Duodenal mucosa (tissue), 2 donors: ENCODE data around the gene ACTMAP.
"Not testable (repeated sequence)": the region's sequence is repeated elsewhere in the genome, so short reads cannot be mapped to it uniquely, and the experiment has no call there.

Experiments
- H3K27ac ChIP-seq: one replicate; pipeline ENCODE4 v1.7.0; 2013; ENCODE audit warnings: low read depth, low read length
- H3K27me3 ChIP-seq, 2 donors: one replicate each; pipeline ENCODE4 v1.7.0; 2013; ENCODE audit warnings: low read length in 2 of 2, control low read depth in 1 of 2; ENCODE audit not compliant: insufficient read depth in 2 of 2, control insufficient read depth in 1 of 2
- H3K36me3 ChIP-seq, 2 donors: one replicate each; pipeline ENCODE4 v1.7.0; 2013; ENCODE audit warnings: low read length in 2 of 2, control low read depth in 1 of 2; ENCODE audit not compliant: insufficient read depth in 2 of 2, control insufficient read depth in 1 of 2
- H3K4me1 ChIP-seq, 2 donors: one replicate each; pipeline ENCODE4 v1.7.0; 2013; ENCODE audit warnings: low read length in 2 of 2, control low read depth in 1 of 2; ENCODE audit not compliant: insufficient read depth in 2 of 2, control insufficient read depth in 1 of 2
- H3K4me3 ChIP-seq, 2 donors: one replicate each; pipeline ENCODE4 v1.7.0; 2013; ENCODE audit warnings: low read length in 2 of 2, low read depth in 1 of 2
- H3K9ac ChIP-seq, 2 donors: one replicate each; pipeline ENCODE4 v1.7.0; 2013; ENCODE audit warnings: low read length in 2 of 2, low read depth in 1 of 2
- H3K9me3 ChIP-seq, 2 donors: one replicate each; pipeline ENCODE4 v1.7.0; 2013; ENCODE audit warnings: low read length in 2 of 2, control low read depth in 1 of 2; ENCODE audit not compliant: control insufficient read depth in 1 of 2

ACTMAP gene

DNA sequence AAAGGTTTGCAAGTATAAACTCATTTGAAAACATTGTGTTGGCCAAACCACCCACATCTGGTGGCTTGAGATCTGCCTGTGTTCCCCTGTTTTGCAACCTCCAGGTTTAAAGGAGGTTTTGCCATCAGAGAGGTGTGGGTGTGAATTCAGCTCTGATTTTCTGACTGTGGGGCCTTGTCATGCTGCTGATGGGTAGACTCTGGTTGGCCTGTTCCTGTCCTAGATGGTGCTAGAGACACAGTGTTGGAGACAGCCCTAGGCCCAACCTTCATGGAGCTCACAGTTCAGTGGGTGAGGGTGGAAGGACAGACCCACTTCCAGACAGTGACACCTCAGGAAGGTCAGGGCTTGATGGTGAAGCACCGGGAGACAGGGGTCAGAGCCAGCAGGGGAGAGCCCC is 35.2 kb upstream of the ACTMAP start:
- Histone ChIP-seq H3K36me3 (peaks cover 6 to 9% of the 10 kb centered on the region in 2 donors), H3K27ac (no peak overlapping the region), H3K9ac (no peak overlapping the region), H3K4me1 (no peaks in the 10 kb centered on the region), H3K4me3 (no peak overlapping the region), H3K9me3 (no peaks in the 10 kb centered on the region), H3K27me3 (no peaks in the 10 kb centered on the region)

DNA sequence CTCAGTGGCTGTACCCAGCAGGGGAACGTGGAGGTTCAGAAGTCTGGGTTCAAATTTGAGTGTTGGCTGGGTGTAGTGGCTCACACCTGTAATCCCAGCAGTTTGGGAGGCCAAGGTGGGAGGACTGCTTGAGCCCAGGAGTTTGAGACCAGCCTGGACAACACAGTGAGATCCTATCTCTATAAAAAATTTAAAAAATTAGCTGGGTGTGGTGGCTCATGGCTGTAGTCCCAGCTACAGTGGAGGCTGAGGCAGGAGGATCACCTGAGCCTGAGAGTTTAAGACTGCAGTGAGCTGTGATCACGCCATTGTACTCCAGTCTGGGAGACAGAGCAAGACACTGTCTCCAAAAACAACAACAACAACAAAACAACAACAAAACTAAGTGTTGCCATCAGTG is 33.9 kb upstream of the ACTMAP start:
- H3K9me3 ChIP-seq, H3K4me3 ChIP-seq, H3K27me3 ChIP-seq, H3K4me1 ChIP-seq, H3K36me3 ChIP-seq, H3K9ac ChIP-seq, H3K27ac ChIP-seq: not testable (repeated sequence)

DNA sequence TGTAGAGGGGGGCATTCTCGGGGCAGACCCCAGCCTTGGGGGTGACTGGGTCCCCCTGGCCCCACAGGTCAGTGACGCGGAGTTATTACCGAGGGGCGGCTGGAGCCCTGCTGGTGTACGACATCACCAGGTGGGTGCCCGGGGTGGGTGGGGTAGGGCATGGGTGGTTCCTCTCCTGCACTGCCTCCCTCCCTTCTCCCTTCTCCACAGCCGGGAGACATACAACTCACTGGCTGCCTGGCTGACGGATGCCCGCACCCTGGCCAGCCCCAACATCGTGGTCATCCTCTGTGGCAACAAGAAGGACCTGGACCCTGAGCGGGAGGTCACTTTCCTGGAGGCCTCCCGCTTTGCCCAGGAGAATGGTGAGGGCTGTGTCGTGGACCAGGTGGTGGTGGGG is 33.4 kb upstream of the ACTMAP start:
- Histone ChIP-seq H3K36me3 (peaks cover 3 to 5% of the 10 kb centered on the region in 2 donors), H3K27ac (no peak overlapping the region), H3K27me3 (no peaks in the 10 kb centered on the region), H3K9ac (no peak overlapping the region), H3K9me3 (no peaks in the 10 kb centered on the region), H3K4me1 (peaks cover 5 to 6% of the 10 kb centered on the region in 2 donors), H3K4me3 (no peak overlapping the region)

DNA sequence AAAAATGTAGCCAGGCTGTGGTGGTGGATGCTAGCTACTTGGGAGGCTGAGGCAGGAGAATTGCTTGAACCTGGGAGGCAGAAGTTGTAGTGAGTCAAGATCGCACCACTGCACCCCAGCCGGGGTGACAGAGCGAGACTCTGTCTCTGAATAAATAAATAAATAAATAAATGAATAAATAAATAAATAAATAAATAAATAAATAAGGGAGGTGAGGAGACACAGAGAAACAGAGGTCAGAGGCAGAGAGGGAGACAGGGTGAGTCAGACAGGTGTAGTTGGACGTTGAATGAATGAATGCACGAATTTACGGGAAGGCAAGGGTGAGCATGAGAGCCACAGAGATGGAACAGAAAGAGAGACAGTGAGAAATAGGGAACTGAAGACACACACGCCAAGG is 30.9 kb upstream of the ACTMAP start:
- no peak overlapping the region for H3K9ac ChIP-seq
- peaks cover 0 to 3% of the 10 kb centered on the region in 2 donors for H3K36me3 ChIP-seq
- H3K4me3 ChIP-seq: no peak overlapping the region
- no peak overlapping the region for H3K27ac ChIP-seq
- no peaks in the 10 kb centered on the region for H3K9me3 ChIP-seq
- peaks cover 12 to 15% of the 10 kb centered on the region in 2 donors for H3K4me1 ChIP-seq
- H3K27me3 ChIP-seq: no peaks in the 10 kb centered on the region

DNA sequence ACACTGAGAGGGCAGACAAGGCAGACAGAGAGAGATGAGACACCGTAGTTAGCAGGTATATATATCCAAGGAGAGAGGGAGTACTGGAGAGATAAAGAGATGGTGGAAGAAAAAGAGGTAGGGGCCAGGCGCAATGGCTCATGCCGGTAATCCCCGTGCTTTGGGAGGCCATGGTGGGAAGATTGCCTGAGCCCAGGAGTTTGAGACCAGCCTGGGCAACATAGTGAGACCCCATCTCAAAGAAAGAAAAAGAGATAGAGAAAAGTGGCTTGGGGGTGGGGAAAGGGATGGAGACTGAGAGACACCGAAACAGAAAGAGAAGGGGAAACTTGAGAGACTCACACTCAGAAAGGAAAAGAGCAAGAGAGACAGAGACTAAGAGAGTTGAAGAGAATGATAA is 30.3 kb upstream of the ACTMAP start:
- Histone ChIP-seq H3K9me3 (no peaks in the 10 kb centered on the region), H3K27ac (no peak overlapping the region), H3K9ac (no peak overlapping the region), H3K27me3 (no peaks in the 10 kb centered on the region), H3K4me3 (no peak overlapping the region), H3K36me3 (peaks cover 0 to 3% of the 10 kb centered on the region in 2 donors), H3K4me1 (peaks cover 12 to 15% of the 10 kb centered on the region in 2 donors)

DNA sequence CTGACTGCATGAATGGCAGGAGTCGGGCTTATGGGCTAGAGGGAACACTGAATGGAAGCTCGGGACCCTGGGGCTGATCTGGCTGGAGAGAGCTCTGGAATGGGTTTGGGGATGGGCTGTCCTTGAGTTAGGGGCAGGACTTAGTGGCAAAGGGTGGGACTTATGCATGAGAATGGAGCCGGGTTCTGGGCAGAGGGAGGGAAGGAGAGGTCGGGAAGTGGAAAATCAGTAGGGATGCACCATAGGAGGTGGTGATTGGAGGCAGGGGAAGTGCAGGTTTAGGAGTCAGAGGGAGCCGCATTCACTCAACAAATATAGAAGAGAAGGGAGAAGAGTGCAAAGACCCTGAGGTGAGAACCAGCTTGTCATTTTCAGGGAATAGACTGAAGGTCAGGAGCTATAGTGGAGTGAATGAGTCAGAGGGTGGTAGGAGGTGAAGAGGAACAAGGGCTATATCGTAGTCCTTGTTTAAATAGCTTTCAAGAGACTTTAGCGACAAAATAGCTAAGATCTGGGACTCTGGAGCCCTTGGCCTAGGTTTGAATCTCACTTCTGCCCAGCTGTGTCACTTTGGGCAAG is 28.5 kb upstream of the ACTMAP start:
- H3K9ac ChIP-seq: peak overlapping the region; percentile 90 to 94
- no peaks in the 10 kb centered on the region for H3K27me3 ChIP-seq
- H3K4me1 ChIP-seq: peaks cover 12 to 15% of the 10 kb centered on the region in 2 donors
- H3K36me3 ChIP-seq: peaks cover 0 to 3% of the 10 kb centered on the region in 2 donors
- H3K9me3 ChIP-seq: no peaks in the 10 kb centered on the region
- peak overlapping the region; percentile 72 to 84 for H3K4me3 ChIP-seq
- H3K27ac ChIP-seq: peak overlapping the region; percentile 96

DNA sequence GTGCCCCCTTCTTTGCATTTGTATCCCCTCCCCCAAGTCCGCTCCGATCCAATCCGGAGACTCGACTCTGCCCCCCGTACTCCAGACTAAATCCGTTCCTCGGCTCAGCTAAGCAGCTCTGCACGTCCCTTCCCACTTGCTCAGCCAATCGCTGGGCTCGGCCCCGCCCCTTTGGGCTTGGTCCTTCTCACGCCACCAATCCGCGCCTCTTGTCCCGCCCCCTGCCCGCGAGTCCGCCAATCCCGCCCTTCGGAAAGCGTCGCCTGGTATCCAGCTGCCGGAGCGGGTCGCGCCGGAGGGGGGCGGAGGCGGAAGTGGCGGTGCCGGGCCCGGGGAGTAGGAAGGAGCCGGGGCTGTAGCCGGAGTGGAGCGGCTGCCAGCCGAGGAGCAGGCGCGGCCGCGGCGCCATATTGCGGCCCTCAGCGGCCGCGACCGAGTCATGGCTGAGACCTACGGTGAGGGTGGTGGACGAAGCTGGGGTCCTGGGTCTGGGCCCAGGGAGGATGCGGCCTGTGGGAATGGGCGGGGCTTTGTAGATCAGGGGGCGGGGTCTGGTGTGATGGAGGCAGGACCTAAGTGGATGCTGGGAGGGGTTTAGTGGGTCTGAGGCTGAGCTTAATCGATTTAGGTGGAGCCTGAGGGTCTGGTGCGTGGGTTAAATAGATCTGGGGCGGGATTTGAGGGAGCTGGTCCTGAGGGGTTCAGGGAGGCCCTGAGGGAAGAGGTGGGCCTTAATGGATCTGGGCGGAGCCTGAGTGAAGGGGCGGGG is 27.8 kb upstream of the ACTMAP start, which contains the start of gene RAB4B:
Gene RAB4B, plus strand, starts transcription at position 311 of the 769 bp plus-strand sequence. Its CDS starts 129 bp downstream, at position 440.
- Histone ChIP-seq H3K4me3 (peak within 1 kb of the TSS; percentile 84 to 91), H3K9me3 (no peaks in the 10 kb centered on the region), H3K27me3 (no peaks in the 10 kb centered on the region), H3K9ac (peak within 1 kb of the TSS; percentile 90 to 94), H3K4me1 (peaks cover 12 to 15% of the 10 kb centered on the region in 2 donors), H3K36me3 (peaks cover 0 to 3% of the 10 kb centered on the region in 2 donors), H3K27ac (peak within 1 kb of the TSS; percentile 98)

DNA sequence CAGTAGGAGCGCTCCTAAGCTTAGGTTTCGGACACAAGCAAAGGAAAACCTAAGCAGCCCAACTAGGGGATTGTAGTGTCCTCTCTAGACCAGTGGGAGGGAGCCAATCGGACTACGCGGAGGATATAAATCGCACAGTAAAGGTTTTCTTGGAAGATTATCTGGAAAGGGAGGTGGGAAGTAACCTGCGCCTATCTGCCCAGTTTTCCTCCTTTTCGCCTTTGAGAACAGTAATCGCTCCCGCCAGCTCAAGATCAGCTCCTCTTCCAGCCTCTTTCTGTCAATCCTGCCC is 27.3 kb upstream of the ACTMAP start:
- Histone ChIP-seq H3K36me3 (peaks cover 0 to 3% of the 10 kb centered on the region in 2 donors), H3K27me3 (no peaks in the 10 kb centered on the region), H3K4me3 (peak overlapping the region; percentile 84 to 91), H3K9ac (peak overlapping the region; percentile 90 to 94), H3K27ac (peak overlapping the region; percentile 98), H3K9me3 (no peaks in the 10 kb centered on the region), H3K4me1 (peaks cover 12 to 15% of the 10 kb centered on the region in 2 donors)

DNA sequence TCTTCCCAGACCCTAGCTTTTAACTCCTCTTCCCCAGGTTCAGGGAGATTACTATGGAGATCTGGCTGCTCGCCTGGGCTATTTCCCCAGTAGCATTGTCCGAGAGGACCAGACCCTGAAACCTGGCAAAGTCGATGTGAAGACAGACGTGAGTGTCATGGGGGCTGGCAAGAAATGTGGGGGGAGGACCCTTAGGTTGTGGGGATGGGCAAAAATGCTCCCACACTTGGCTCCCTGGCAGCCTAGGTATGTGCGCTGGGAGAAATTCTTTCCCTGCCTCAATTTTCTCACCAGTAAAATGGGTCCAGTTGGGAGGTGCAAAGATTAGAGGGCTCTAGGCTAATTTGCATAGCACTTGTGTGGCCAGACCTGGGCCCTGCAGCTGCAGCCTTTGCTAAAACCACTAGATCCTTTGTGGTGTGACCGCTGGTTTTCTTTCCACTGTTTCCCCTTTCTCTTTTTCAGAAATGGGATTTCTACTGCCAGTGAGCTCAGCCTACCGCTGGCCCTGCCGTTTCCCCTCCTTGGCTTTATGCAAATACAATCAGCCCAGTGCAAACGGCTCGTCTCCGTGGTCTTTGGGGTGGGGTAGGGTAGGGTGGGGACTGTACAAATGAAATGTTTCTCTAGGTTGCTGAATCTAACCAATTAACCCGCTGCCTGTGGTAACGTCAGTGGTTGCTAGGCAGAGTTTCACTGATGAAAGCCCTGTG is 26.8 kb upstream of the ACTMAP start:
- H3K27me3 ChIP-seq: no peaks in the 10 kb centered on the region
- H3K9ac ChIP-seq: peak overlapping the region; percentile 90 to 94
- H3K36me3 ChIP-seq: peaks cover 0 to under 1% of the 10 kb centered on the region in 2 donors
- peak overlapping the region; percentile 84 to 91 for H3K4me3 ChIP-seq
- H3K4me1 ChIP-seq: peaks cover 12 to 15% of the 10 kb centered on the region in 2 donors
- peak overlapping the region; percentile 98 for H3K27ac ChIP-seq
- no peaks in the 10 kb centered on the region for H3K9me3 ChIP-seq

DNA sequence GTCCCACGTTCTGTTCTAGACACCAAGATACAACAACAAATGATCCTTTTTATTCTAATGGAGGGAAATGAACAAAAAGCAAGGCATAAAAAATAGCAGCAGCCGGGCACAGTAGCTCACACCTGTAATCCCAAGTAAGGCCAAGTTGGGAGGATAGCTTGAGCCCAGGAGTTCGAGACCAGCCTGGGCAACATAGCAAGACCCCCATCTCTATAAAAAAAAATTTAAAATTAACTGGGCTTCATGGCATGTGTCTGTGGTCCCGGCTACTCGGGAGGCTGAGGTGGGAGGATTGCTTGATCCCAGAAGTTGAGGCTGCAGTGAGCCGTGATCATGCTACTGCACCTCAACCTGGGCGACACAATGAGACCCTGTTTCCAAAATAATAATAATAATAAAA is 26.1 kb upstream of the ACTMAP start:
- Histone ChIP-seq H3K4me1 (peaks cover 12 to 15% of the 10 kb centered on the region in 2 donors), H3K27ac (no peak overlapping the region), H3K27me3 (no peaks in the 10 kb centered on the region), H3K9me3 (no peaks in the 10 kb centered on the region), H3K36me3 (no peaks in the 10 kb centered on the region), H3K4me3 (no peak overlapping the region), H3K9ac (no peak overlapping the region)
